Measurements from ENCODE around the gene CHN1.

The CHN1 gene

GRCh38 chr2:174882416-174882815 is 122.8 kb downstream of the CHN1 start:
- no peak overlapping the region for H3K9ac ChIP-seq (ENCODE audit: low read length in 5 of 5)
- no peaks in the 10 kb centered on the region for H3K9me3 ChIP-seq (ENCODE audit: control insufficient read depth in 5 of 5, low read length in 5 of 5)
- peaks cover 0 to 8% (median 6%) of the 10 kb centered on the region in 5 donors for H3K4me1 ChIP-seq (ENCODE audit: control insufficient read depth in 5 of 5, insufficient read depth in 5 of 5, low read length in 5 of 5)
- H3K36me3 ChIP-seq (ENCODE audit: control insufficient read depth in 5 of 5, insufficient read depth in 5 of 5, low read length in 5 of 5) = no peaks in the 10 kb centered on the region
- H3K27ac ChIP-seq (ENCODE audit: low read depth, low read length) = no peak overlapping the region
- no peaks in the 10 kb centered on the region for H3K27me3 ChIP-seq (ENCODE audit: control insufficient read depth in 5 of 5, insufficient read depth in 4 of 5, low read length in 5 of 5)
- H3K4me3 ChIP-seq (ENCODE audit: low read depth in 1 of 5, low read length in 5 of 5) = no peak overlapping the region

GRCh38 chr2:174881678-174882077 is 123.5 kb downstream of the CHN1 start:
- H3K27me3 ChIP-seq (ENCODE audit: control insufficient read depth in 5 of 5, insufficient read depth in 4 of 5, low read length in 5 of 5) = no peaks in the 10 kb centered on the region
- no peak overlapping the region for H3K27ac ChIP-seq (ENCODE audit: low read depth, low read length)
- H3K9me3 ChIP-seq (ENCODE audit: control insufficient read depth in 5 of 5, low read length in 5 of 5) = no peaks in the 10 kb centered on the region
- H3K9ac ChIP-seq (ENCODE audit: low read length in 5 of 5) = no peak overlapping the region
- peaks cover 0 to 8% (median 6%) of the 10 kb centered on the region in 5 donors for H3K4me1 ChIP-seq (ENCODE audit: control insufficient read depth in 5 of 5, insufficient read depth in 5 of 5, low read length in 5 of 5)
- H3K4me3 ChIP-seq (ENCODE audit: low read depth in 1 of 5, low read length in 5 of 5) = no peak overlapping the region
- no peaks in the 10 kb centered on the region for H3K36me3 ChIP-seq (ENCODE audit: control insufficient read depth in 5 of 5, insufficient read depth in 5 of 5, low read length in 5 of 5)

- H3K9me3 ChIP-seq (ENCODE audit: control insufficient read depth in 5 of 5, low read length in 5 of 5) = no peaks in the 10 kb centered on the region
- peaks cover 0 to 8% (median 6%) of the 10 kb centered on the region in 5 donors for H3K4me1 ChIP-seq (ENCODE audit: control insufficient read depth in 5 of 5, insufficient read depth in 5 of 5, low read length in 5 of 5)
- no peaks in the 10 kb centered on the region for H3K27me3 ChIP-seq (ENCODE audit: control insufficient read depth in 5 of 5, insufficient read depth in 4 of 5, low read length in 5 of 5)
- no peak overlapping the region for H3K27ac ChIP-seq (ENCODE audit: low read depth, low read length)
- H3K36me3 ChIP-seq (ENCODE audit: control insufficient read depth in 5 of 5, insufficient read depth in 5 of 5, low read length in 5 of 5) = no peaks in the 10 kb centered on the region
- H3K4me3 ChIP-seq (ENCODE audit: low read depth in 1 of 5, low read length in 5 of 5) = peak overlapping the region; percentile 46 to 69 (median 56)
- H3K9ac ChIP-seq (ENCODE audit: low read length in 5 of 5) = peak overlapping the region in 1 of 5 donors; percentile 53
Measured at GRCh38 chr2:174878537-174879147, 126.5 kb downstream of the CHN1 start.

GRCh38 chr2:174877751-174878150 is 127.4 kb downstream of the CHN1 start:
- Histone ChIP-seq H3K4me1 (ENCODE audit: control insufficient read depth in 5 of 5, insufficient read depth in 5 of 5, low read length in 5 of 5) (peaks cover 0 to 8% (median 6%) of the 10 kb centered on the region in 5 donors), H3K9ac (ENCODE audit: low read length in 5 of 5) (no peak overlapping the region), H3K27ac (ENCODE audit: low read depth, low read length) (no peak overlapping the region), H3K9me3 (ENCODE audit: control insufficient read depth in 5 of 5, low read length in 5 of 5) (no peaks in the 10 kb centered on the region), H3K27me3 (ENCODE audit: control insufficient read depth in 5 of 5, insufficient read depth in 4 of 5, low read length in 5 of 5) (no peaks in the 10 kb centered on the region), H3K4me3 (ENCODE audit: low read depth in 1 of 5, low read length in 5 of 5) (no peak overlapping the region), H3K36me3 (ENCODE audit: control insufficient read depth in 5 of 5, insufficient read depth in 5 of 5, low read length in 5 of 5) (no peaks in the 10 kb centered on the region)

GRCh38 chr2:174877301-174877700 is 127.9 kb downstream of the CHN1 start:
- H3K4me1 ChIP-seq (ENCODE audit: control insufficient read depth in 5 of 5, insufficient read depth in 5 of 5, low read length in 5 of 5) = peaks cover 0 to 8% (median 6%) of the 10 kb centered on the region in 5 donors
- H3K9me3 ChIP-seq (ENCODE audit: control insufficient read depth in 5 of 5, low read length in 5 of 5) = no peaks in the 10 kb centered on the region
- H3K36me3 ChIP-seq (ENCODE audit: control insufficient read depth in 5 of 5, insufficient read depth in 5 of 5, low read length in 5 of 5) = no peaks in the 10 kb centered on the region
- no peaks in the 10 kb centered on the region for H3K27me3 ChIP-seq (ENCODE audit: control insufficient read depth in 5 of 5, insufficient read depth in 4 of 5, low read length in 5 of 5)
- H3K27ac ChIP-seq (ENCODE audit: low read depth, low read length) = no peak overlapping the region
- no peak overlapping the region for H3K4me3 ChIP-seq (ENCODE audit: low read depth in 1 of 5, low read length in 5 of 5)
- H3K9ac ChIP-seq (ENCODE audit: low read length in 5 of 5) = no peak overlapping the region

GRCh38 chr2:174874085-174874484 is 131.1 kb downstream of the CHN1 start:
- H3K9ac ChIP-seq (ENCODE audit: low read length in 5 of 5) = no peak overlapping the region
- H3K27ac ChIP-seq (ENCODE audit: low read depth, low read length) = no peak overlapping the region
- no peak overlapping the region for H3K4me3 ChIP-seq (ENCODE audit: low read depth in 1 of 5, low read length in 5 of 5)
- H3K9me3 ChIP-seq (ENCODE audit: control insufficient read depth in 5 of 5, low read length in 5 of 5) = no peaks in the 10 kb centered on the region
- peaks cover 0 to 8% (median 6%) of the 10 kb centered on the region in 5 donors for H3K4me1 ChIP-seq (ENCODE audit: control insufficient read depth in 5 of 5, insufficient read depth in 5 of 5, low read length in 5 of 5)
- H3K27me3 ChIP-seq (ENCODE audit: control insufficient read depth in 5 of 5, insufficient read depth in 4 of 5, low read length in 5 of 5) = no peaks in the 10 kb centered on the region
- no peaks in the 10 kb centered on the region for H3K36me3 ChIP-seq (ENCODE audit: control insufficient read depth in 5 of 5, insufficient read depth in 5 of 5, low read length in 5 of 5)

- H3K9ac ChIP-seq (ENCODE audit: low read length in 5 of 5) = no peak overlapping the region
- no peaks in the 10 kb centered on the region for H3K36me3 ChIP-seq (ENCODE audit: control insufficient read depth in 5 of 5, insufficient read depth in 5 of 5, low read length in 5 of 5)
- H3K9me3 ChIP-seq (ENCODE audit: control insufficient read depth in 5 of 5, low read length in 5 of 5) = no peaks in the 10 kb centered on the region
- H3K27ac ChIP-seq (ENCODE audit: low read depth, low read length) = no peak overlapping the region
- H3K4me1 ChIP-seq (ENCODE audit: control insufficient read depth in 5 of 5, insufficient read depth in 5 of 5, low read length in 5 of 5) = peaks cover 0 to 3% (median 3%) of the 10 kb centered on the region in 5 donors
- no peak overlapping the region for H3K4me3 ChIP-seq (ENCODE audit: low read depth in 1 of 5, low read length in 5 of 5)
- H3K27me3 ChIP-seq (ENCODE audit: control insufficient read depth in 5 of 5, insufficient read depth in 4 of 5, low read length in 5 of 5) = no peaks in the 10 kb centered on the region
Measured at GRCh38 chr2:174873471-174873870, 131.7 kb downstream of the CHN1 start.

- Histone ChIP-seq H3K9ac (ENCODE audit: low read length in 5 of 5) (no peak overlapping the region), H3K27ac (ENCODE audit: low read depth, low read length) (no peak overlapping the region), H3K4me1 (ENCODE audit: control insufficient read depth in 5 of 5, insufficient read depth in 5 of 5, low read length in 5 of 5) (no peaks in the 10 kb centered on the region), H3K9me3 (ENCODE audit: control insufficient read depth in 5 of 5, low read length in 5 of 5) (no peaks in the 10 kb centered on the region), H3K36me3 (ENCODE audit: control insufficient read depth in 5 of 5, insufficient read depth in 5 of 5, low read length in 5 of 5) (no peaks in the 10 kb centered on the region), H3K4me3 (ENCODE audit: low read depth in 1 of 5, low read length in 5 of 5) (no peak overlapping the region), H3K27me3 (ENCODE audit: control insufficient read depth in 5 of 5, insufficient read depth in 4 of 5, low read length in 5 of 5) (no peaks in the 10 kb centered on the region)
Measured at GRCh38 chr2:174870787-174871186, 134.4 kb downstream of the CHN1 start.

GRCh38 chr2:174868878-174869277 is 136.3 kb downstream of the CHN1 start:
- Histone ChIP-seq H3K4me3 (ENCODE audit: low read depth in 1 of 5, low read length in 5 of 5) (no peak overlapping the region), H3K36me3 (ENCODE audit: control insufficient read depth in 5 of 5, insufficient read depth in 5 of 5, low read length in 5 of 5) (no peaks in the 10 kb centered on the region), H3K4me1 (ENCODE audit: control insufficient read depth in 5 of 5, insufficient read depth in 5 of 5, low read length in 5 of 5) (no peaks in the 10 kb centered on the region), H3K27me3 (ENCODE audit: control insufficient read depth in 5 of 5, insufficient read depth in 4 of 5, low read length in 5 of 5) (no peaks in the 10 kb centered on the region), H3K9me3 (ENCODE audit: control insufficient read depth in 5 of 5, low read length in 5 of 5) (no peaks in the 10 kb centered on the region), H3K9ac (ENCODE audit: low read length in 5 of 5) (no peak overlapping the region), H3K27ac (ENCODE audit: low read depth, low read length) (no peak overlapping the region)

GRCh38 chr2:174866421-174866820 is 138.8 kb downstream of the CHN1 start:
- Histone ChIP-seq H3K9me3 (ENCODE audit: control insufficient read depth in 5 of 5, low read length in 5 of 5) (no peaks in the 10 kb centered on the region), H3K9ac (ENCODE audit: low read length in 5 of 5) (no peak overlapping the region), H3K36me3 (ENCODE audit: control insufficient read depth in 5 of 5, insufficient read depth in 5 of 5, low read length in 5 of 5) (no peaks in the 10 kb centered on the region), H3K4me3 (ENCODE audit: low read depth in 1 of 5, low read length in 5 of 5) (no peak overlapping the region), H3K27ac (ENCODE audit: low read depth, low read length) (no peak overlapping the region), H3K27me3 (ENCODE audit: control insufficient read depth in 5 of 5, insufficient read depth in 4 of 5, low read length in 5 of 5) (no peaks in the 10 kb centered on the region), H3K4me1 (ENCODE audit: control insufficient read depth in 5 of 5, insufficient read depth in 5 of 5, low read length in 5 of 5) (no peaks in the 10 kb centered on the region)
